Inflammatory macrophage treated with lipopolysaccharide for 4 hours (primary cell): ENCODE data around the gene CORO1C.

Source experiments
- DNase-seq: peaks from one replicate; pipeline ENCODE4 v3.0.0-alpha.2; 2020

The CORO1C gene

GRCh38 chr12:108696111-108696995 lies 35.0 kb downstream of the CORO1C start:
- DNase-seq = peak; percentile 82

- DNase-seq = peak; percentile 43
Measured at GRCh38 chr12:108694812-108695278, 36.5 kb downstream of the CORO1C start.

- no peak for DNase-seq
Measured at GRCh38 chr12:108693751-108694150, 37.6 kb downstream of the CORO1C start.

DNA sequence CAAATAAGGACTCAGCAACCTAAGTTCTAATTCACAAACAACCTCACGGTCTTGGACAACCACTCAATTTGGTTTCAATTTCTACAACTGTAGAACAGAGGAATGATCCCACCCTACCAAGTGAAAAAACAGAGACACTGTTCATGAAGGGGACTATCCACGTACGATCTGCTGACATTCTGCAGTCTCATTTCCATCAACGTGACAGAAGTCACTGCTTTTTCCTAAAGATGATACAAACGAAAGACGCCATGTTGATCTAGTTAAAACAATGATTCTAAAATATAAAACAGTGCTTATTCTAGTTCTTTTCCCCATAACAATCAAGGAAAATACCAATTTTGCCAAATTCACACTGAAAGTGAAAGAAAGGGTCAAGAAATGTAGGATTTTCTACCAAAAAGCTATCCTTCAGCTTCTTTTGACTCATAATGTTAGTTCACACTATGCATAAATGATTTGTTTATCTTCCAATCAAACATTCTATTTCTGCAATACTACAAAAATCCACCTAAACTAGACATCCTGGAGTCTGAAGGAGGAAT lies 38.1 kb downstream of the CORO1C start:
- peak; percentile 19 for DNase-seq

- DNase-seq = peak; percentile 78
Measured at GRCh38 chr12:108691998-108692808, 39.1 kb downstream of the CORO1C start.

DNA sequence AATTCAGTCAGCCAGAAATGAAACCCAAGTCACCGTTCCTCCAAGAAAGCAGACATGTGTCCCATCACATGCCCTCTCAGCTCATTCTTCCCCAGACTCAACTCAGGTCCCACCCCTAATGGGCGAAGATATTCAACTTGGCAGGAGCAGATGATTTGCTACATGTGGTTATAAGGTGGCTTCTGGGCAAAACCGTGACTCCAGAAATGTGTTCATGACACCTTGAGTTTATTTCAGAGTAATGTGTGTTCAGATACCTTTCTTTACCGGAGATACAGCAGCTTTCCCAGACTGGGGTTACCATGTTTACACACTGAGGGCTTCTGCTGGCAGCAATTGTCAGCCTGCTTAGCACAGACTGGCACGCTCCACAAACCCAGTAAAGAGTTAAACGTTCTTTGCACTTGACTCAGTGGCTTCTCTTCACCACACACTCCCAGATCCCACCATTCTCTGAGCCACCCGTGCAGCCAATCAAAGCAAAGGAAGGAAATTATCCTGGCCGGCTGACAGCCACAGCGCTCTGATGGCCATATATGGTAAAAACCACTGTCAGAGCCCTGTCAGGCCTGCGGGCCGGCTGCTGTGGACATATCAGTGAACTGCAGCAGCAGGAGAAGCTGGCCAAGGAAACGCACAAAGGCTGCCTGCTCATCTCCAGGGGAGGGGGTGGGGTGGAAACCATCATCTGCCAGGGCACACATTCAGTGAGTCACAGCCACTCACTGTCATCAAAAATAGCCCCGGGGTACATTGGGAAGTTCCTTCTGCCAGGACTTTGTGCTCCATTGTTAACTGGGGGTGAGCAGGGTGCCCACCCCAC lies 39.9 kb downstream of the CORO1C start:
- DNase-seq = peak; percentile 96

DNA sequence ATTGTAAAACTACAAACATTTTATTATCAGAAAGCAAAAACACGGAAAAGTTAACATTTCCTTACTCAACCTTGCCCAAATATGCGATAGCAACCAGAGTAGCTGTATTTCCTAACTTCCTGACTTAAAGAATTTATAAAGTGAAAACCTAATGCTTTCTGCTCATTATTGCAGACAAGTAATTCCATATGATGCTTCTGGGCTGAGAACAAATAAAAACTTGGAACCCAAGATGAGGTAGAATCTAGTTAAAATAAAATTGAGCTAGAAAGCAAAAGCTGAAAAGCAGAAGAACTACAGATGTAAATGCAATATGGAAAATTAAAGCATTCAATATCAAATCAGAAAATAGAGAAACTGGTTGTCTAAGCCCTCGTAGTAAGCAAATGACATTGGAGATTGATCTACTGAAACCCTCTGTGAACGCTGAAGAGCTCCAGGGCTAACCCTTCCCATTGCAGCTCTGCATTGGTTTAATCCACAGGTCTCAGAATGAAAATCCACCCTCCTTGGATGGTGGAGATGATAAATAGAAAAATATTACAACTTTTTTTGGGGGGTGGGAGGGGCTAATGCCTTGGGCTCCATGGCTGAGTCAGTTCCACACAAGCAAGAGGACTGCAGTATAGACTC lies 40.7 kb downstream of the CORO1C start:
- DNase-seq = no peak

DNA sequence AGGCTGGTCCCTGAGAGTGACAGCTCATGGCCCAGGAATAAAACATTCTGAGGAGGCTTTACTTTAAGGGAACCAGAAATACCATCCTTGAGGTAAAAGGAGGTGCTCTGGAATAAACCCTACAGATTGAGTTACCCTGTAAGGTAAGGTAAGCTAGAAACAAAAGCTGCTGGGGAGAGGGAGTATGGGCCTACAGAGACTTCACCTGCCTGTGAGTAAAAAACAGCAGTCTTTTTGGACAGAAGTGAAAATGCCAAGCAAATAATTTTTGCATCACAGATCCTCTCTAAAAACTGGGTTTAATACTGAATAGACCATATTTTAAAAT lies 41.2 kb downstream of the CORO1C start:
- no peak for DNase-seq

DNA sequence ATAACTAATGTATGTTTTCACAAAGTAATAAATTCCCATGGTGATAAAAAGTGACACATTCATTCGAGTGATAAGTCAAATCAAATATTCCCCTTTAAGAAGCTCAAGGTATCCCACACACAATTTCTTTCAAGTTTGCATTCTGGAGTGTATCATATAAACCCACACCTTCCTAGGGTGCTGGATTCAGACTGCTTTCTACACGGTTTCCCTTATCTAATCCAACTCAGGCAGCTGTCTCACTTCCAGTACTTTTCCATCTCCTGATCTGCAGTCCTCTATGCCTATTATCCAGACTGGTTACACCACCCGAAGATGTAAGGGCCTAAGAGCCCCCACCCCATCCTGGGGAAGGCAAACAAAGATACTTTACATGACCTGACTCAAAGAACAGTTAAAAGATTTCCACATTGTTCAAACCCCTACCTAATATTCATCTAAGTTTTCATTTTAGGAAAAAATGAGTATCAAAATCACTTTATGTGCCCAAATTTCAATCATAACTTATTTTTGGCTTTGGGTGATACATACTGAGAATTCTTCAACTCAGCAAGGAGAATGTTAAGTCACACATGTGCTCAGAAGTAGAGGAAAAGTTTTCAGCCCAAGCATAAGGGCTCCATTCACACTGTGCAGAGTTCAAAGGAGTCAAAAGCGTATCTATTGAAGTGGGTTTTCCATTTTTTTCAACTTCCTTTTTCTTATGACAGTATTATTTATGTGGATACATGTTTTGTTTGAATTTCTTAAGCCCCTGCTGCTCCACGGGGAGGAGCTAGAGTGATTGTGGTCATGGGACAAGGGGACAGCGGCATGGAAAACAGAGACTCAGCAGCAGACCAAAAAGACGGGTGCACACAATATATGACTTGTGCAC lies 41.8 kb downstream of the CORO1C start:
- DNase-seq = peak; percentile 86

DNA sequence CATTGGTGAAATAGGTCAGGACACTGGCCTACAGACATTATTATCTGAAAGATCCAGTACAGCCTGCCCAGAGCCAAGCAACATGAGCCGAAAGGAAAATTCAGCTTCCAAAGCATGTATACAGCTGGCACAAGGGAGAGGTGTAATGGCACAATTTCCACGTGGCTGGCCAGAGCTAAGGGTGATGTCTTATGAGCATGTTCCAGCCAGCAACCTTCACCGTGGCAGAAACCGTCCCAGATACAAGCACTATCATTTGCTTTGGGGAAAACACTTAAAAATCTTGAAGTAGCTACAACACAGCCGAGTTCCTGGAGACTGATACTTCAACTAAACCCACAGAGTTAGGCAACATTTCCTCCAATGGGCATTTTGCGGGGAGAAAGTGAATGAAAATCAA lies 44.5 kb downstream of the CORO1C start:
- no peak for DNase-seq

DNA sequence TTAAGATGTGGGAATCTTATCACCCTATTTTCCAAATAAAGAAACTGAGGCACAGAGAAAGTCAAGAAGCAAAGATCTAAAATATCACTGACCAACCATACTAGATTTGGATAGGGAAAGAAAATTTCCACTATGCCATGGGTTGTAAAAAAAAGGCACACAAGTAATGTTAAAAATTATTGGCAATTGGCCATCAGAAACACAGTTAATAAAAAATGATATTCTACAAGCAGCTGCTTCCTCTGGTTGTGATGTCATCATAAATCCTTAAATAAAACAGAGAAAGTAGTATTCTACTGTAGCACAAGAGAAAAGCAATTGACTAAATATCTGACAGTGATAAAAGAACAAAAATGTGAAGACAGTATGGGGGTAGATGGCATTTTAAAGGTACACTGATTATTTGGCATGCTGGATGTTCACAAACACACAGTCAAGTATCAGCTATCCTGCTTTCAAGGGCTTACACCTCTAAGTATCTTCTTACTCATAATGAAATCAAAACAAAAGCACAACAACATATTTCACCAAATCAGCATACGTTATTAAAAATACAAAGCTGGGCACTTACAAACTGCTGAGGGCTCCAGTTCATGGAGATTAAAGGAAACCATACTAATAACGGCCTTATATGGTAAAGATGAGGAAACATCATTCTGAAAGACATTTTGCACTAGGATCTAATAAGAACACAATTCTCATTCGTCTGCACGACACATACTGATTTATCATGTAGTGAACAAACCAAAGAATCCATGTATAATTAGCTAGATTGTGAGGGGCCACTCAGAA lies 45.7 kb downstream of the CORO1C start:
- DNase-seq = no peak

DNA sequence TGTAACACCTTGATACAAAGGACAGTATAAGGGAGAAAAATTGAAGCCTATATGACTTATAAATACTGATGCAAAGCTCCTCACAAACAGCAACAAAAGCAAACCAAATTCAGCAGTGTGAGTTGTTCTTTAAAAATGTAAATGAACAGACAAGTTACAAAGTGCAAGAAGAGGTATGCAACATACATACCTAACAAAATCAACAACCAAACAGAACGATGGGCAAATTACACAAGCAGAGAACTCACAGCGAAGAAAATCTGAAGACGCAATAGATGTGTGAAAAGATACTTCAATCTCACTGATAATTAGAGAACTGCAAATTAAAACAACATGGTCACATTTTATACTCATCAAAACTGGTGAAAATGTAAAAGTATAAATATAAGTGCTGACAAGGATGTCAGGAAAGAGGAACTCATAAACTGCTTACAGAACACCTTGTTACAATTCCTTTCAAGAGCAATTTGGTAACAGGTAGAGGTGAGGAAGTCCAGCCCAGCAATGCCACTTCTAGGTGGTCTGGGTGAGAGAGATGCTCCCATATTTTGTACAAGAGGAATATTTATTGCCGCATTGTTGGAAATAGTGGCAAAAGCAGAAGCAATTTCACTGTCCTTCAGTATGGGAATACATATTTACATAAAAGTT lies 47.3 kb downstream of the CORO1C start:
- no peak for DNase-seq

DNA sequence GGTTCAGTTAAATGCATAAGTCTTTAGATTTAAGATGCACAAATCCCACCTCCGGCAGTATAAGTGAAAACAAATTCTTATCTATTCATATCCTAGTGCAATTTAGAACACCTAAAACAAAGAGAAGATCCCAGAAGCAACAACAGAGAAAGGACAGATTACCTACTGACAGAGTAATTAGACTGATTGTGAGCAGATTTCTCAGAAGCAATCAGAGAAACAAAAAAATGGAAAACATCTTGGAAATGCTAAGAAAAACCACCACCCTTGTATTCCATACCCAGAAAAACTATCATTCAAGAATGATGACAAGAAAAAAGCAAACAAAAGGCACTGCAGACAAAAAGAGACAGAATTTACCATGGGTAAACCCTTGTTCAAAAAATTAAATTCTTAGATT lies 50.0 kb downstream of the CORO1C start:
- DNase-seq = no peak

GRCh38 chr12:108679106-108679681 lies 52.1 kb downstream of the CORO1C start:
- DNase-seq = no peak

DNA sequence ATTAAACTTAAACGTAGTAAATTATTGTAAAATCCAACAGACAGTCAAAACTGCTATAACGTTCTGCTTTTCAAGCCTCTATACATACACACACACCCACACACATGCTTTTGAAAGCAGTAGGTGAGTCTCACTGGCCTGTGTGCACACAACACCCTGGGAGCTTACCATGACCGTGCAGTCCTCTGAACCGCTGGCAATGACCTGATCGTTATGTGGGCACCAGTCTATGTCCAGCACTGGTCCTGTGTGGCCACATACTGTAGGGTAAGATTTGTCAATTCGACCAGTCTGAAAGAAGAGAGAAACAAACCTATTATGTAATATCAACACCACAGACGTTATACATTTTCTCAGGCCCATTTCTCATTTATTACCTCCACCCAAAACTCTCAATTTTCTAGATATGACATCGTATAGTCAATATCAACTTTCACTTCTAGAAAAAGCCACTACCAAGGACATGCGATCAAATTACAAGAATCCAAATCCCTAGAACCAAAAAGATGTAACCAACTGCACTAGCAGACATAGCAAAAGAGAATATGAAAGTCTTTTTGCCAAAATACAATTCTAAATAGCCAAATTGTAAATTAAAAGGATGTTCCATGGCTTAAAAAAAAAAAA lies 53.1 kb downstream of the CORO1C start:
- DNase-seq = peak; percentile 52

DNA sequence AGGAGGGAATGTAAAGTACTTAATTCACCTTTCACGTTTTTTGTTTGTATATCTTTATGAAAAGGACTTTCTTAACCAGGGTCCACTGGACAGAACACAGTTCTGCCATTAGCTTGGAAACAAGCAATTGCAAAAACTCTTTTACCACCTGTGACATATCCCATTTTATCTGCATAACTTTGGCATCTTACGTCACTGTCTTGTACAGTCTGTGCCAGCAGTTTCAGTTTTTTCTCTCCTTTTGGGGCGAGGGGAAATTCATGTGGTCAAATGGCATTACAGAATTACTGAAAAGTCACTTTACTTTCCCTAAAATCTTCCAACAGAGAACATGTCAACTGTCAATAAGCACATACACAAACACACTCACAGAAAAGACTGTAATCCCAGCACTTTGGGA lies 53.9 kb downstream of the CORO1C start:
- no peak for DNase-seq

GRCh38 chr12:108676707-108677106 lies 54.6 kb downstream of the CORO1C start:
- DNase-seq = no peak

- DNase-seq = no peak
Measured at GRCh38 chr12:108675792-108676191, 55.5 kb downstream of the CORO1C start.

DNA sequence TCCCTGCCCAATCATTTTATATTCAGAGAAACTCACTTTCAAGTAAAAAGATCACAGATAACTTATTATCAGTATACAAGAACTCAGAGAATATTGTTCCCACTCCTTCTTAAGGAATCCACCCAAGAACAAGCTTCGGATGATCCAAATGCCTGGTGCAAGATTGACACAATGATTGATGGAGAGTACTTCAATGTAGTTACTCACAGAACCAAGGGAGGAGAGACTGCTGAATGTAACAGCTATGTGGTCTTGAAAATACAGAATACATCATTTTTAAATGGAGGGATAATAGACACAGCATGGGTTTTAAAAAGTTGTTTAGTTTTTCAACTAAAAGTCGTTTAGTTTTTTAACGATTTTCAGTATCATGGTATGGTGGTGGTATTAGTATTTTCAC lies 59.3 kb downstream of the CORO1C start:
- DNase-seq = no peak
